ENCODE measurements around the gene RFTN1.

Gene RFTN1

DNA sequence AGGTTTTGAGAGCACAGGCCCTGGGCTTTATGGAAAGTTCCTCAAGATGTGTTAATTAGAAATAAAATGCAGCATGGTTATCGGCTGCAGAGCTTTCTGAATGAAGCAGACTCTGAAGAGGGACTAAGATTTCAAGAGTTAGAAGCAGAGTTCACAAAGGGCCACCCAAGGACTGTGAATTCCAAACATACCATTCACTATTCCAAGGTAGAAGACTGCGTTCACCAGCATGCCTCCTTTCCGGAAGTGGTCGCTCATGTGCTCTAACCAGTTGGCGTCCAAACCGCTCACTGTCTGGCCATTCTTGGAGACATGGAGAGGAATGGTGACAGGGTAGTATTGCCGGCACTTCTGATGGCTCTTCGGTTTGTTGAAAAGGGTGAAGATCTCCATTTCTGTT, 143.6 kb downstream of the RFTN1 start:
- Histone ChIP-seq H3K36me3 (ENCODE audit: control insufficient read depth in 1 of 2, insufficient read depth in 2 of 2, low read length in 2 of 2) (peaks cover 3 to 4% of the 10 kb centered on the region in 2 donors), H3K27me3 (ENCODE audit: control insufficient read depth in 1 of 2, insufficient read depth in 2 of 2, low read length in 2 of 2) (no peaks in the 10 kb centered on the region), H3K27ac (ENCODE audit: low read depth, low read length) (no peak overlapping the region), H3K9me3 (ENCODE audit: control insufficient read depth in 1 of 2, low read length in 2 of 2) (no peaks in the 10 kb centered on the region), H3K4me1 (ENCODE audit: control insufficient read depth in 1 of 2, insufficient read depth in 2 of 2, low read length in 2 of 2) (peaks cover 10 to 14% of the 10 kb centered on the region in 2 donors), H3K4me3 (ENCODE audit: low read depth in 1 of 2, low read length in 2 of 2) (no peak overlapping the region), H3K9ac (ENCODE audit: low read depth in 1 of 2, low read length in 2 of 2) (no peak overlapping the region)

DNA sequence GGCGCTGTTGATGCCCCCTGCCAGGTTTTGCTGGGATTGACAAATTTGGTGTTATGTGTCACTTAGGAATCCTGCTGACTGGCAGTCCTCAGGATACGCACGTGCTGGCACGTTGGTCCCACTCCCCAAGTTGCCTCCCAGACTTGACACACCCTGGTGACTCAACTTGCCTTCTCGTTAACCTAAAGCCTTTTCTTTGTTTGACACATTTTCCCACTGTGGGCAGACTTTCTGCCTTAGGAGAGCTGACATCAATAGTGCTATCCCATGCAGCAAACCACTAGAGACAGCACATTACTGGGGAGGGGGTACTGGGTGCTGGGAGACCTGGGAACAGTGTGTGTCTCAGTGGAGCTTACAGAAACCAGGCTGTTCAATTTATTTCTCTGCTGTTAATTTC, 144.2 kb downstream of the RFTN1 start:
- H3K4me3 ChIP-seq (ENCODE audit: low read depth in 1 of 2, low read length in 2 of 2) = no peak overlapping the region
- H3K9ac ChIP-seq (ENCODE audit: low read depth in 1 of 2, low read length in 2 of 2) = no peak overlapping the region
- no peaks in the 10 kb centered on the region for H3K9me3 ChIP-seq (ENCODE audit: control insufficient read depth in 1 of 2, low read length in 2 of 2)
- H3K27ac ChIP-seq (ENCODE audit: low read depth, low read length) = no peak overlapping the region
- H3K36me3 ChIP-seq (ENCODE audit: control insufficient read depth in 1 of 2, insufficient read depth in 2 of 2, low read length in 2 of 2) = peaks cover 3 to 4% of the 10 kb centered on the region in 2 donors
- peaks cover 10 to 14% of the 10 kb centered on the region in 2 donors for H3K4me1 ChIP-seq (ENCODE audit: control insufficient read depth in 1 of 2, insufficient read depth in 2 of 2, low read length in 2 of 2)
- no peaks in the 10 kb centered on the region for H3K27me3 ChIP-seq (ENCODE audit: control insufficient read depth in 1 of 2, insufficient read depth in 2 of 2, low read length in 2 of 2)

DNA sequence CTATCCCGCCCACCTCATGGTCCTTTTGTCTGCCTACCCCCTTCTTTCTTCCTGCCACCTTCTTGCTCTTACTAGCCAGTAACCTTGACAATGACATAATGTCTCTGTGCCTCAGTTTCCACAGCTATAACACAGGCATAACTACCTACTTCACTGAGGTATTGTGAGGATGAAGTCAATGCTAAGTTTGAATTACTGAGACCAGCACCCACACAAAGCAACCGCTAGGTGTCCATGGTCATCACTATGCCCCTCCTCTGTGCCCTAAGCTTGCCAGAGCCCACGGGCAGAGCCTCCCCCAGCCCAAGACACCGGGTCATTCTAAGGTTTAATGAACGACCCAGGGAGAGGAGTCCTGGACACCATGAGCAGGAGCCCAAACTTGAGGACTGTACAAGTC, 146.9 kb downstream of the RFTN1 start:
- H3K4me3 ChIP-seq (ENCODE audit: low read depth in 1 of 2, low read length in 2 of 2) = no peak overlapping the region
- H3K27me3 ChIP-seq (ENCODE audit: control insufficient read depth in 1 of 2, insufficient read depth in 2 of 2, low read length in 2 of 2) = no peaks in the 10 kb centered on the region
- H3K4me1 ChIP-seq (ENCODE audit: control insufficient read depth in 1 of 2, insufficient read depth in 2 of 2, low read length in 2 of 2) = peaks cover 0 to 6% of the 10 kb centered on the region in 2 donors
- no peak overlapping the region for H3K9ac ChIP-seq (ENCODE audit: low read depth in 1 of 2, low read length in 2 of 2)
- H3K27ac ChIP-seq (ENCODE audit: low read depth, low read length) = no peak overlapping the region
- H3K36me3 ChIP-seq (ENCODE audit: control insufficient read depth in 1 of 2, insufficient read depth in 2 of 2, low read length in 2 of 2) = peaks cover 3 to 8% of the 10 kb centered on the region in 2 donors
- no peaks in the 10 kb centered on the region for H3K9me3 ChIP-seq (ENCODE audit: control insufficient read depth in 1 of 2, low read length in 2 of 2)

DNA sequence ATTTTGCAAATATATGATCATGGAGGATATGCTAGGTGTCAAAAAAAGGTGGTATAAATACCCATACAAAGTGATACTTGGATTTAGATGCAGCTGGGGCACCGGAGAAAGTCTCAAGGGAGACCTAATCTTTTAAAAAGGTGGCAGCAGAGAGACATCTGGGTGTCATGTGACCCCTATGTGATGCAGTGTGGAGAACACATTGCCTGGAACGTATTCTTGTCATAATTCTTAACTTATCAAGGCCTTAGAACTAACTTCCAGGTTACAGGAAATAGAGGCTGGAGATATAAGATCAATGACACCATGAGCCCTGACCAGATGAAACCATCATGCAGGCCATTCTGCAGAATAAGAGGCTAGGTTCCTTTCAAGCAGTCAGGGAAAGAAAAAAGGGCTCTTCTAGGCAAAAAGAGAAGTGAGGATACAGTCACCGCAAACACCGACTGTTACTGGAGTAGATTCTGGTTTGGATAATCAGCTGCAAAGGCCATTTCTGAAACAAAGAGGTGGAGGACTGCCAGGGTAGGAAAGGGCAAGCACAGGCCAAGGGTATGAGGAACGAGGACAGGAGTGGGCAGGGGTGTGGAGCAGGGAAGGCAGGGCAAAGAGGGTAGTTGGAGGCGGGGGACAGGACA, 147.9 kb downstream of the RFTN1 start:
- Histone ChIP-seq H3K36me3 (ENCODE audit: control insufficient read depth in 1 of 2, insufficient read depth in 2 of 2, low read length in 2 of 2) (peaks cover 3 to 8% of the 10 kb centered on the region in 2 donors), H3K4me1 (ENCODE audit: control insufficient read depth in 1 of 2, insufficient read depth in 2 of 2, low read length in 2 of 2) (no peaks in the 10 kb centered on the region), H3K4me3 (ENCODE audit: low read depth in 1 of 2, low read length in 2 of 2) (no peak overlapping the region), H3K27ac (ENCODE audit: low read depth, low read length) (no peak overlapping the region), H3K9me3 (ENCODE audit: control insufficient read depth in 1 of 2, low read length in 2 of 2) (no peaks in the 10 kb centered on the region), H3K27me3 (ENCODE audit: control insufficient read depth in 1 of 2, insufficient read depth in 2 of 2, low read length in 2 of 2) (no peaks in the 10 kb centered on the region), H3K9ac (ENCODE audit: low read depth in 1 of 2, low read length in 2 of 2) (no peak overlapping the region)

DNA sequence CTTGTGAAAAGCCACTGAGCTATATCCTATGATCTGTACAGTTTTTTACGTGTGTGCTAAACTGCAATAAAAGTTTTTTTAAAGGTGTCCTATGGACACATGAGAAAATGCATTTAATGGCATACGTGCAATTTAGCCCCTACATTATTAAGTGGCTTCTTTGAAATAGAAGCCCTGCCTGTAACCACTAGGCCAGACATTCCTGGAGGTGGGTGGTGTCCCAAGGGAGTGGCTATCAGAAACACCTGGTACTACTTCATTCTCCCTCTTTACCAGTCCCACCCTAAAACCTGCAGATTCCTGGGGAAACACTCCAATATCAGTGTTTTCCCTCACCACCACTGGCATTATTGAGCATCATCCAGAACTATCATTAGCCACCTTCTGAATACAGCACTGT, 148.5 kb downstream of the RFTN1 start:
- Histone ChIP-seq H3K4me3 (ENCODE audit: low read depth in 1 of 2, low read length in 2 of 2) (no peak overlapping the region), H3K27ac (ENCODE audit: low read depth, low read length) (no peak overlapping the region), H3K9me3 (ENCODE audit: control insufficient read depth in 1 of 2, low read length in 2 of 2) (no peaks in the 10 kb centered on the region), H3K36me3 (ENCODE audit: control insufficient read depth in 1 of 2, insufficient read depth in 2 of 2, low read length in 2 of 2) (peaks cover 3 to 7% of the 10 kb centered on the region in 2 donors), H3K4me1 (ENCODE audit: control insufficient read depth in 1 of 2, insufficient read depth in 2 of 2, low read length in 2 of 2) (no peaks in the 10 kb centered on the region), H3K9ac (ENCODE audit: low read depth in 1 of 2, low read length in 2 of 2) (no peak overlapping the region), H3K27me3 (ENCODE audit: control insufficient read depth in 1 of 2, insufficient read depth in 2 of 2, low read length in 2 of 2) (no peaks in the 10 kb centered on the region)

DNA sequence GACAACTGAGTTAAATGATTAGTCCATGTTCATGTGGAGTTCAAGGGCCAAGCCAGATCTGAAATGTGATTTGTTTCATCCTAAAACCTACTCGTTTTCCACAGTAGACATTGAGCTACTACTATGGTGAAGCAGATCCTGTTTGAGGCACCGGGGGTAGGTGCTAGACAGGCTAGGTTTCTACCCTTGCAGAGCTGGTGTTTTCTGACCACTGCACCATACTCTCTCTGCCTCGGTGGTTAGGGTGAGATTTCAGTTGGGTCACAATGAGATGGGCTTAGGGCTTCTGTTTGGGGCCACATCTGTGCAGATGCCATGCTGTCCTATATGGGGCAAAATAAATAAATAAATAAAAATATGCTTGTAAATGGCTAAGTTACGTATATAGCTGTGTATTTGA, 149.2 kb downstream of the RFTN1 start:
- Histone ChIP-seq H3K27me3 (ENCODE audit: control insufficient read depth in 1 of 2, insufficient read depth in 2 of 2, low read length in 2 of 2) (no peaks in the 10 kb centered on the region), H3K4me1 (ENCODE audit: control insufficient read depth in 1 of 2, insufficient read depth in 2 of 2, low read length in 2 of 2) (no peaks in the 10 kb centered on the region), H3K36me3 (ENCODE audit: control insufficient read depth in 1 of 2, insufficient read depth in 2 of 2, low read length in 2 of 2) (peaks cover 3 to 4% of the 10 kb centered on the region in 2 donors), H3K4me3 (ENCODE audit: low read depth in 1 of 2, low read length in 2 of 2) (no peak overlapping the region), H3K27ac (ENCODE audit: low read depth, low read length) (no peak overlapping the region), H3K9ac (ENCODE audit: low read depth in 1 of 2, low read length in 2 of 2) (no peak overlapping the region), H3K9me3 (ENCODE audit: control insufficient read depth in 1 of 2, low read length in 2 of 2) (no peaks in the 10 kb centered on the region)

DNA sequence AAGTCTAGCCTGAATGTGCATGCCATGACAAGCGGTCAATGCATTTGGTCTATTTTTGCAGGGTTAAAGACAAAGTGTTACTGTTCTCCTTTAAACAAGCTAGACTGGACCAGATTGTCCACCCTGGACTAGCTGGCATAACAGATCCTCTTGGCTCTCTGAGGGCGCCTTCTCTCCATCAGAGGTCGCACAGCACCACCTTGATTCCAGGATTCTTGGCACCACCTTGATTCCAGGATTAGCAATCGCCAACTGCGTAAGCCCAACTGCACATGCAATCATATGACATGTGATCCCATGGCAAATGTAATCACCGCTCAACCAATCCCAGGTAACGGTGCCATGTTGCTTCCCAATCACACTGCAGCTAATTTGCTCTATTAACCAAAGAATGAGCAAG, 149.9 kb downstream of the RFTN1 start:
- no peaks in the 10 kb centered on the region for H3K27me3 ChIP-seq (ENCODE audit: control insufficient read depth in 1 of 2, insufficient read depth in 2 of 2, low read length in 2 of 2)
- peaks cover 3 to 4% of the 10 kb centered on the region in 2 donors for H3K36me3 ChIP-seq (ENCODE audit: control insufficient read depth in 1 of 2, insufficient read depth in 2 of 2, low read length in 2 of 2)
- no peak overlapping the region for H3K4me3 ChIP-seq (ENCODE audit: low read depth in 1 of 2, low read length in 2 of 2)
- H3K27ac ChIP-seq (ENCODE audit: low read depth, low read length) = no peak overlapping the region
- no peaks in the 10 kb centered on the region for H3K9me3 ChIP-seq (ENCODE audit: control insufficient read depth in 1 of 2, low read length in 2 of 2)
- no peak overlapping the region for H3K9ac ChIP-seq (ENCODE audit: low read depth in 1 of 2, low read length in 2 of 2)
- H3K4me1 ChIP-seq (ENCODE audit: control insufficient read depth in 1 of 2, insufficient read depth in 2 of 2, low read length in 2 of 2) = no peaks in the 10 kb centered on the region

DNA sequence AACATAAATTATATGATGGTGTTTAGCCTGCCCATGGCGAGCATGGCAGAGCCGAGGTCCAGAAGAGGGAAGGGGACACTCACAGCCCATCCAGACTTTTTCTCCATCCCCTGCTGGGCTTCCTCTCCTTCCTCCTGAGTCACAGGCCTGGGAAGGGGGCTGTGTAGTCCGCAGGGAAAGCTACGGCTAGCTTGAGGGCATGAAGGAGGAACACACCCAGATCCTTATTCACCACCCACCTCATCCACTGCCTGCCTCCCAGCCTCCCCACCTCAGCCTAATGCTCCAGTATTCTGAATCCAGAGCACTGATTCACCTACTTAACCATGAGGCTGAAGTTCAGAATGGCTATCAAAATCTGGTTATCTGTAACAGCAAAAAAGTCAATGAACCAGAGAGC, 150.7 kb downstream of the RFTN1 start:
- Histone ChIP-seq H3K4me1 (ENCODE audit: control insufficient read depth in 1 of 2, insufficient read depth in 2 of 2, low read length in 2 of 2) (no peaks in the 10 kb centered on the region), H3K27ac (ENCODE audit: low read depth, low read length) (no peak overlapping the region), H3K9me3 (ENCODE audit: control insufficient read depth in 1 of 2, low read length in 2 of 2) (no peaks in the 10 kb centered on the region), H3K36me3 (ENCODE audit: control insufficient read depth in 1 of 2, insufficient read depth in 2 of 2, low read length in 2 of 2) (peaks cover 3 to 4% of the 10 kb centered on the region in 2 donors), H3K9ac (ENCODE audit: low read depth in 1 of 2, low read length in 2 of 2) (no peak overlapping the region), H3K27me3 (ENCODE audit: control insufficient read depth in 1 of 2, insufficient read depth in 2 of 2, low read length in 2 of 2) (no peaks in the 10 kb centered on the region), H3K4me3 (ENCODE audit: low read depth in 1 of 2, low read length in 2 of 2) (no peak overlapping the region)

DNA sequence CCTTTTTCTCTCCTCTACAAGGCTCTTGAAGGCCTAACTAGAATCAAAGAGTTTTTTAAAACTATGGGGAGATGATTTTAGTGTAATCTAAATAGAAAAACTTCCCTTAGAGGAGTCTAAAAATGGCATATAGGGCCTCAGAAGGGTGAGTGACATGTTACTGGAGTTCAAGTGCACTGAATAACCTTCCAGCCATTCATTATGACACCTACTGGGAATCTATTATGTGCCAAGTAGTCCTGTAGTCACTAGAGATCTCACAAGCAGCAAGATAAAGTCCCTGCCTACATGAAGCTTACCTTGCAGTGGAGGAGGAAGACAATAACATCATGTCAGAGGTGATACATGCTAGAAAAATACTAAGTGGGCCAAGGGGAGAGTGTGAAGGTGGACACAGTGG, 152.4 kb downstream of the RFTN1 start:
- Histone ChIP-seq H3K27me3 (ENCODE audit: control insufficient read depth in 1 of 2, insufficient read depth in 2 of 2, low read length in 2 of 2) (no peaks in the 10 kb centered on the region), H3K36me3 (ENCODE audit: control insufficient read depth in 1 of 2, insufficient read depth in 2 of 2, low read length in 2 of 2) (peaks cover 2 to 4% of the 10 kb centered on the region in 2 donors), H3K9ac (ENCODE audit: low read depth in 1 of 2, low read length in 2 of 2) (no peak overlapping the region), H3K27ac (ENCODE audit: low read depth, low read length) (no peak overlapping the region), H3K4me3 (ENCODE audit: low read depth in 1 of 2, low read length in 2 of 2) (no peak overlapping the region), H3K9me3 (ENCODE audit: control insufficient read depth in 1 of 2, low read length in 2 of 2) (no peaks in the 10 kb centered on the region), H3K4me1 (ENCODE audit: control insufficient read depth in 1 of 2, insufficient read depth in 2 of 2, low read length in 2 of 2) (no peaks in the 10 kb centered on the region)

DNA sequence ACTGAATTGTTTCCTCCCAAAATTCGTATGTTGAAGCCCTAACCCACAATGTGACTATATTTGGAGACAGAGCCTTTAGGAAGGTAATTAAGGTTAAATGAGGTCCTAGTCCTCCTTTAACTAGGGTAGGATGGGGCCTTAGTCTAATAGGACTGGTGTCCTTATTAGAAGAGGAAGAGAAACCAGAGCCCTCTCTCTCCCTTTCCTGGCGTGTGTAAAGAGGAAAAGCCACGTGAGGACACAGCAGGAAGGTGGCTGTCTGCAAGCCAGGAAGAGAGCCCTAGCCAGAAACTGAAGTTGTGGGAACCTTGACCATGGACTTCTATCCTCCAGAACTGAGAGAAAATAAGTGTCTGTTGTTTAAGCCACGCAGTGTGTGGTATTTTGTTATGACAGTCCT, 154.2 kb downstream of the RFTN1 start:
- no peak overlapping the region for H3K9ac ChIP-seq (ENCODE audit: low read depth in 1 of 2, low read length in 2 of 2)
- H3K4me1 ChIP-seq (ENCODE audit: control insufficient read depth in 1 of 2, insufficient read depth in 2 of 2, low read length in 2 of 2) = no peaks in the 10 kb centered on the region
- H3K36me3 ChIP-seq (ENCODE audit: control insufficient read depth in 1 of 2, insufficient read depth in 2 of 2, low read length in 2 of 2) = peaks cover 3 to 4% of the 10 kb centered on the region in 2 donors
- H3K9me3 ChIP-seq (ENCODE audit: control insufficient read depth in 1 of 2, low read length in 2 of 2) = no peaks in the 10 kb centered on the region
- H3K27ac ChIP-seq (ENCODE audit: low read depth, low read length) = no peak overlapping the region
- H3K4me3 ChIP-seq (ENCODE audit: low read depth in 1 of 2, low read length in 2 of 2) = no peak overlapping the region
- no peaks in the 10 kb centered on the region for H3K27me3 ChIP-seq (ENCODE audit: control insufficient read depth in 1 of 2, insufficient read depth in 2 of 2, low read length in 2 of 2)

DNA sequence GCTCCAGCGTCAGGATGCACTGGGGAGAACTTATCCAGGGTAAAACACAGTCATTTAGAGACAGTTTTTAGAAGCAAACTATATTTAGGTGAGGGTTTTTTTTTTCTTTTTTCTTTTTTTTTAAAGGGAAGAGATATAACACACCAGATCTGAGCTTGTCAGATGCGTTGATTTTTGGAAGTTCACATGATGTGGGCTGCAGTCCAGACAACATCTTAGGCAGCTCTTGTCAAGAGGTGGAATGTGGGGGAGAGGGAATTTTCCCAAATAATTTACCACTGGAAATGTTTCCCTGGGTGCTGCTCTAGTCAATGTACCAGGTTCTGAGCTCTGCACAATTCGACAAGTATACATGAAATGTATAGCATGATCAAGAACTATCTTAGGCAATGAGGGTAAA, 155.2 kb downstream of the RFTN1 start:
- Histone ChIP-seq H3K4me1 (ENCODE audit: control insufficient read depth in 1 of 2, insufficient read depth in 2 of 2, low read length in 2 of 2) (no peaks in the 10 kb centered on the region), H3K27ac (ENCODE audit: low read depth, low read length) (no peak overlapping the region), H3K4me3 (ENCODE audit: low read depth in 1 of 2, low read length in 2 of 2) (no peak overlapping the region), H3K36me3 (ENCODE audit: control insufficient read depth in 1 of 2, insufficient read depth in 2 of 2, low read length in 2 of 2) (peaks cover 0 to 3% of the 10 kb centered on the region in 2 donors), H3K9ac (ENCODE audit: low read depth in 1 of 2, low read length in 2 of 2) (no peak overlapping the region), H3K27me3 (ENCODE audit: control insufficient read depth in 1 of 2, insufficient read depth in 2 of 2, low read length in 2 of 2) (no peaks in the 10 kb centered on the region), H3K9me3 (ENCODE audit: control insufficient read depth in 1 of 2, low read length in 2 of 2) (no peaks in the 10 kb centered on the region)

Data from duodenal mucosa (tissue), 2 donors.